SJSA1 (cell line): Measurements from ENCODE around the gene PPP1R13B. TPM values are rescaled to one million over a fixed set of nuclear protein-coding genes. Genes with fewer than 3 reads are reported as not detected.

Experiments used
- DNase-seq, 2 experiments: peaks; one replicate each; pipeline ENCODE4 v3.0.0-alpha.2; 2015 to 2020; ENCODE audit warnings: low spot score in 2 of 2, low read depth in 1 of 2
- H3K27ac ChIP-seq: fragments of 250-450 bp; sonication (Bioruptor Pico); 2 replicates; pipeline ENCODE4 v1.5.1; 2020; ENCODE audit warnings: mild to moderate bottlenecking, moderate library complexity
- H3K27me3 ChIP-seq: fragments of 250-450 bp; sonication (Bioruptor Pico); replicated peaks from 2 replicates; pipeline ENCODE4 v1.5.1; 2020; ENCODE audit warnings: mild to moderate bottlenecking, moderate library complexity
- H3K36me3 ChIP-seq: fragments of 250-450 bp; sonication (Bioruptor Pico); 2 replicates; pipeline ENCODE4 v1.5.1; 2020; ENCODE audit warnings: mild to moderate bottlenecking
- H3K4me1 ChIP-seq: fragments of 250-450 bp; sonication (Bioruptor Pico); replicated peaks from 2 replicates; pipeline ENCODE4 v1.6.1; 2021; ENCODE audit warnings: mild to moderate bottlenecking
- H3K4me3 ChIP-seq: fragments of 250-450 bp; sonication (Bioruptor Pico); 2 replicates; pipeline ENCODE4 v1.5.1; 2020; ENCODE audit warnings: mild to moderate bottlenecking
- H3K9me3 ChIP-seq: fragments of 250-450 bp; sonication (Bioruptor Pico); replicated peaks from 2 replicates; pipeline ENCODE4 v1.5.1; 2020; ENCODE audit warnings: mild to moderate bottlenecking
- total RNA-seq: library from RNA; depleted of rRNA; stranded (reverse); fragments of >200 nt; shearing (Covaris generic); gene quantifications from 2 replicates; pipeline ENCODE4 v1.2.3, GENCODE V29; 2014

Gene PPP1R13B
- total RNA-seq, 1 experiment from 2014 or later, result 3.0 TPM

DNA sequence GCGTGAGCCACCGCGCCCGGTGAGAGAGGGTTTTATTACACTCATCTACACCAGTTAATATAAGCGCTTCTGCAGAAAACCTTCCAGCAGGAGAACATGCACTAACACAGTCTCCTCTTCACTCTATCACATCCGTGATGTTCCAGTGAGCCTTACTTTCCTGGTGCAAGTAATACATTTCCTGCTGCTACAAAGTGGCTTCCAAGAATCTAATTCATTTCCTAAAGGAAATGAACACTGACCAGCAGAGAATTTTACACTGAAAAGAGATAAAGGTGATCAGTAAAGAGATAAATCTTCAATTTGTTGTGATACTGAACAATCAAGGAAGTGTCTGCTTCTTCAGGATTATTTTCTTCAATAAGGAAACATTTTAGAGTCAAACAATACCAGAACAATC is 92.3 kb downstream of the PPP1R13B start:
- Histone ChIP-seq H3K4me1 (no peaks in the 10 kb centered on the region), H3K36me3 (no peaks in the 10 kb centered on the region), H3K27ac (no peak overlapping the region), H3K27me3 (no peaks in the 10 kb centered on the region), H3K4me3 (no peak overlapping the region), H3K9me3 (no peaks in the 10 kb centered on the region)
- no peak for DNase-seq

DNA sequence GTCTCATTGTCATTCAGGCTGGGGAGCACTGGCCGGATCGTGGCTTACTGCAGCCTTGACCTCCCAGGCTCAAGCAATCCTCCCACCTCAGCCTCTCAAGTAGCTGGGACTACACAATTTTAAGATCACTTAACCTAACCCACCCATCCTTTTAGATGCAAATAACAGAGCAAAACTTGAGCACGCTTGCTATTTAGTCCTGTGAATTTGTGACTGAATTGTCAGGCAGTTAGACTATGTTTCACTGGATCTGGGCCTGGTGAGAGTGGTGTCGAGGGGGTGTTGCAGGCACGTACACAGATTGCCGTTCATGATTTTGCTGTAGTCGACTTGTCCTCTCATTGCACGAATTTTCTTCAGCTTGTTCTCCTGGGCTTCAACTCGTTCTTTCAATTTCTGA is 93.6 kb downstream of the PPP1R13B start:
- H3K4me1 ChIP-seq, result no peaks in the 10 kb centered on the region
- no peak overlapping the region for H3K4me3 ChIP-seq
- no peak overlapping the region for H3K27ac ChIP-seq
- no peaks in the 10 kb centered on the region for H3K36me3 ChIP-seq
- H3K27me3 ChIP-seq, result no peaks in the 10 kb centered on the region
- no peak for DNase-seq
- H3K9me3 ChIP-seq, result no peaks in the 10 kb centered on the region

DNA sequence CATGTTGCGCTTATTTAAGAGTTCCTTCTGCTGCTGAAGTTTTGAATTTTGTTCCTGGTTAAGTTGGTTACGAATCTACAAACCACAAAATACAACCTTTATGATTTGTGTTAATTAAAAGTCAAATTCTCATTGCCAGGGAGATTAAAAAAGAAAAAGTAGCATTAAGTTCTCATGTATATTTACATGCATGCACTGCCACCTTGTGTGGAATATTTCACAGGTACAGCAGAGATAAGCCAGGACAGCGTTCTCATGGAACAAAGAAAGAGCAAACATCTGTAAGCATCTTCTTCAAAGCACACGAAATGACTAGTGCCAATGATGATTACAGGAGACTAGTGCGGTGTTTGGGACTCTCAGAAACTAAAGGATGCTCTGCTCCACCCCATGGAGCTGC is 97.5 kb downstream of the PPP1R13B start:
- H3K9me3 ChIP-seq, result no peaks in the 10 kb centered on the region
- H3K4me1 ChIP-seq, result no peaks in the 10 kb centered on the region

DNA sequence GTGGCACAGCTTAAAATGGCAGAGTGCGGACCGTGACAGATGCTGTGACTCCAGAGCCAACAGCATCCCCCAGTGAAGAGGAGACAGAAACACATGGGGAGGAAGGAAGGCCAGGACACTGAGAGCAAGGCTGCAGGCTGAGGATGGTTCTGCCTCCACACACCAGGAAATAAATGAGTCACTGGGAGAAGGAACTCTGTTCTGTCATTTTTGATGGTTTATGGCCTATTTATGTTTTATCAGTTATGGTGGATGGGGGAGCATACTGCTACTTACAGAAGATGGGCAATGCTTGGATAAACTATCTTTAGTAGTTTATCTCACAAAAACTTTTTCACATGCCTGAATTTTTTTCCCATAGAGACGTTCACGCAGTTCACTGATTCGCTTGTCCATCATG is 97.9 kb downstream of the PPP1R13B start:
- Histone ChIP-seq H3K27me3 (no peaks in the 10 kb centered on the region), H3K36me3 (no peaks in the 10 kb centered on the region), H3K27ac (no peak overlapping the region), H3K9me3 (no peaks in the 10 kb centered on the region), H3K4me3 (no peak overlapping the region), H3K4me1 (no peaks in the 10 kb centered on the region)
- peak in 1 of 2 experiments; percentile 11 for DNase-seq

More for the DNA sequence above, 97.5 kb downstream of the PPP1R13B start:
- Histone ChIP-seq H3K36me3 (no peaks in the 10 kb centered on the region), H3K27ac (no peak overlapping the region), H3K27me3 (no peaks in the 10 kb centered on the region), H3K4me3 (no peak overlapping the region)
- DNase-seq, result peak in 1 of 2 experiments; percentile 2

DNA sequence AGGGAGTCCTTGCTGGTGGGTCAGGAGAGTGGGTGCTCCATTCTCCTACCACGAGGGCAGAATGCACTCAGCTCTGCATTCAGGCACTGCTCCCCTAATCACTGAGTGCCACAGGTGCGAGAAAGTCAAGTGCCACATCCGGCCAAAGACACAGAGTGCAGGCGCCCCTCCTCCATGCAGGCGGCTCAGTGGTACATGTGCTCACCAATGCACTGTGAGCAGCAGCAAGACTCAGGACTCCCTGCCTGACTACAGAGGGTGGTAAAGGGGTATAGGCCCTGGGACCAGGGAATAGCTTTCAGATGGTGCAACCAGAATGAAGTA is 98.9 kb downstream of the PPP1R13B start:
- H3K4me1 ChIP-seq, result no peaks in the 10 kb centered on the region
- no peaks in the 10 kb centered on the region for H3K36me3 ChIP-seq
- H3K27me3 ChIP-seq, result no peaks in the 10 kb centered on the region
- peak in 1 of 2 experiments; percentile 34 for DNase-seq
- H3K4me3 ChIP-seq, result no peak overlapping the region
- no peaks in the 10 kb centered on the region for H3K9me3 ChIP-seq
- no peak overlapping the region for H3K27ac ChIP-seq

DNA sequence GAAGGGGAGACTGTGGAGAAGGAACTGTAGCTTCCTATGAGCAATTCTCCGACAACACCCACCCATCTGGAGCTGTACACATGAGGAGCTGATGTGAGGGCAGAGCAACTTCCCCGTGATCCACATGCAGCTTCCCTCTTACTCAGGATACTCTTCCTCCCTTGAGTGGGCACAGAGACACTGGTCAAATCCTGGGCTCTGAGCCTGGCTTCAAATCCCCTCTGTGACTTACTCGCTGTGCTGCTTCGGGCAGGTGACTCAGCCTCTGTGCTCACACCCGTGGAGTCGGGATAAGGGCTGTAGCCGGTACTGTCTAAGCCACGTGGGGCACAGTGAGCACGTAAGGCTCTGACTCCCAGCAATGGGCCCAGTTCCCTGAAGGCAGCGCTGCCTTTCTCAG is 100.7 kb downstream of the PPP1R13B start:
- Histone ChIP-seq H3K4me1 (peaks cover 9% of the 10 kb centered on the region), H3K27ac (no peak overlapping the region), H3K27me3 (no peaks in the 10 kb centered on the region), H3K4me3 (no peak overlapping the region), H3K9me3 (no peaks in the 10 kb centered on the region), H3K36me3 (no peaks in the 10 kb centered on the region)
- no peak for DNase-seq

DNA sequence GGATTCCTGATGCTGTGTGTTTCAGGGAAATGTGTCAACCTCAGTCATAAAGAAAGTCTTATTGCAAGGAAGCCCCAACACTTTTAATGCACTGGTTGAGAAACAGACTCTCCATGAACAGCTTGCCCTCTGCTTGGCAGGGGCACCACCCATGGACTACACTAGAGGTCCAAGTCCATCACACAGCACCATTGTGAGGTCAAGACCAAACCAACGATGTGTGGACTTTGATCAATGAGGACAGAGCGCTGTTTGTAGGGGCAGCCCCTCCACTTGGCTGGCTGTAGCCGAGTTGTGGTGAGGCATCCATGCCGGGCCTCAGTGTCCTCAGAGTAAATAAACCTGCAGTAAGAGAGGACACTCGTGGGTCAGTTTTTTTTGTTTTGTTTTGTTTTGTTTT is 102.0 kb downstream of the PPP1R13B start:
- no peak for DNase-seq
- Histone ChIP-seq H3K9me3 (no peaks in the 10 kb centered on the region), H3K27ac (no peak overlapping the region), H3K36me3 (peaks cover 1% of the 10 kb centered on the region; the same call in 1 of the 2 replicates), H3K27me3 (no peaks in the 10 kb centered on the region), H3K4me1 (peaks cover 22% of the 10 kb centered on the region), H3K4me3 (no peak overlapping the region)

DNA sequence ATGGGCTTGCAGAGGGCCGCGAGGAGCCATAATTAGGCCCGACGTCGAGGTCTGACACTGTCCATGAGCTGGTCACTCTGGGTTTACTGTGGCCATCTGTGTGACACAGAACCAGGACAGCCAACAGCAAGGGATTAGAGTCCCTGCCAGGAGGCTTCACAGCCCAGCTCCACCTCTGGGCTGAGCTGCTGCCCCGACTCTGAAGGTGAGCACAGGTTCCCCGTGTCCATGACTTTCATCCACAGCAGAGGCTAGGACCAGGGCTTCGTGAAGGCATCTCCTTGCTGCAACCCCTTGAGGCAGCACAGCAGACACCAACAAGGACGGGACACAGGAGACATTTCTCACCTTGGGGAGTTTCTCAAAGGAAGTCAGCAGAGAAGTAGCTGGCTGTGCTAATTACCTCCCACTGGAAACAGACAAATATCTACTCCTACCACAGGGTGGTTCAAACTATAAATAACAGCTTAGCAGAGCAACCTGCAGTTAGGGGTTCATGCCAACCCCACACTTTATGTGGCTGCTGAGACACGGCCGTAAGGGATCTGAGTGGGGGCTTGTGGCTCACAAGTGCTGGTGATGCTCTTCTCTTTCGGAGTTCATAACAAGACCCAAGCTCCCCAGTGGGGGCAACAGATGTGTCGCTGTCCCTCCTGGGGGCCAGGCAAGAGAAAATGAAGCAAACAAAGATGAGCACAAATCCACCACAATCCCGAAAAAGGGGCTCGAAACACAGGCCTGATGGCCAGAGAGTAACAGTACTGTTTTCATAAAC is 102.6 kb downstream of the PPP1R13B start:
- Histone ChIP-seq H3K4me1 (peaks cover 24% of the 10 kb centered on the region), H3K4me3 (no peak overlapping the region), H3K27ac (no peak overlapping the region), H3K36me3 (peaks cover 6% of the 10 kb centered on the region; the same call in 1 of the 2 replicates), H3K9me3 (no peaks in the 10 kb centered on the region), H3K27me3 (no peaks in the 10 kb centered on the region)
- no peak for DNase-seq

DNA sequence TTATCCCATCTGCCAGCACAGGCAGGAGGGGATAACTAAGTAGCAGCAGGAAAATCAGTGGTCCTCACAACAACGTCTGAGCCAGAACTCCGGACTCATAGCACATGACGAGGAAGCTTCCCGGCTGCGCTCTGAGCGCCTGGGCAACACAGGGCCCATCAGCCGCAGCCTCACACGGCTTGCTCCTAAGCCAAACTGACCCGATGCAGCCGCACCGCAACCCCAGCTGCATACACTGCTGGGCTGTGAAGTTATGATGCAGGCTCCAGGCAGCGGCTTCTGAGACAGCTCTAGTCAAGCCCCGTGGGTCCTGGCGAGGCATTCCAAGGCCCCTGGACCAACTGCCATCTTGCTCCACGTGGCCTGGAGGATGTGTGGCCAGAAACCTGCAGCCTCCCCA is 103.7 kb downstream of the PPP1R13B start:
- Histone ChIP-seq H3K27me3 (no peaks in the 10 kb centered on the region), H3K27ac (no peak overlapping the region), H3K36me3 (peaks cover 6% of the 10 kb centered on the region; the same call in 1 of the 2 replicates), H3K4me1 (peaks cover 24% of the 10 kb centered on the region), H3K4me3 (no peak overlapping the region), H3K9me3 (no peaks in the 10 kb centered on the region)
- no peak for DNase-seq

DNA sequence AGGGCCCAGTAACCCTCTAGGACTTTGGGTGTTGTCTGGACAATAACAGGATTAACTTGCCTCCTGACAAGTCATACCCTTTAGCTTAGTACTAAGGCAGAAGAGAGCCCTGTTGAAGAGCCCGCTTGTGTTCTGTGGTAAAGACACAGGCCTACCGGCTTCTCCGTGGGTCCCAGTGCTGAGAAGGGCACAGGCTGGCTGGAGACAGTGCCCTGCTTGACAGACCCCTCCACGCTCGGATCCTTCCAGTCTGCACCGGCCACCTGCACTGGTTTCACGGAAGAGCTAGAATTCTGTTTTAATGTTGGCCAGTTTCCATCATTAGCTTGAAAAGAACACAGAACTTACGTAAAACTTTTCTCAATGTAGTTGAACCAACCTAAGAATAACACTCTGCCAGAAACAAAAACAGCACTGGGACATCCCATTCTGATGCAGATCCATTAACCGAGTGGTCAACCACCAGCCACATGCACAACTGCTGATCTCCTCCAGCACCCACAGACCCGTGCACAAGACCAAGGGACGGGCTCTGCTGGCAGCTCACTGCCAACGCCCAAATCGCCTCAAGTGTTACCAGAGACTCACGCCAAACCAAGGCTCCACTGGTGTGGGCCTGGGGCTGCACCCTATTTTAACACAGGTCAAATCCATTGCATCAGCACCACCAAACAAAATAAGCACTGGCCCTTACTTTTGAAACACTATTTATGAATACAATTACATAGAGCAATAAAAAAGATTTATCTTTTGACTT is 104.7 kb downstream of the PPP1R13B start:
- Histone ChIP-seq H3K4me3 (no peak overlapping the region), H3K27ac (peak overlapping the region; percentile 82), H3K36me3 (peaks cover 6% of the 10 kb centered on the region; the same call in 1 of the 2 replicates), H3K9me3 (no peaks in the 10 kb centered on the region), H3K4me1 (peaks cover 24% of the 10 kb centered on the region), H3K27me3 (no peaks in the 10 kb centered on the region)
- DNase-seq, result no peak

DNA sequence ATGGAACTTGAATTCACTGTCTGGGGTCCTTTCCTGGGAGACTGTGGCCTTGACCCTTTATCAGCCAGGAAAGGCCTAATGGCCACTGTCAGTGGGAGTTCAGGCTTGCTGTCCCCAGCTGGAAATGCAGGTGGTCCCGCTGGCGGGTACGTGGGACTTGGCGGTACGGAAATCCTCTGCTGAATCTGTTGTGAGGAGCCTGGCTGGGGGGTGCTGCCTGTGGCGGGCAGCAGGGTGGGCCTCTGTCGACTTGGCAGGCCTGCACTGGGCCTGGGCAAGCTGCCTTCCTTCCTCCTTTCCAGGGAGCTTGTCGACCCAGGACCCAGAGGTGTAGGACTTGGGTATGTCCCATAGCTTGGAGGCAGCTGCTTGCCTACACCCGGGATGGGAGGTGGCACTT is 105.5 kb downstream of the PPP1R13B start:
- no peak overlapping the region for H3K4me3 ChIP-seq
- H3K27me3 ChIP-seq, result no peaks in the 10 kb centered on the region
- peaks cover 24% of the 10 kb centered on the region for H3K4me1 ChIP-seq
- peaks cover 6% of the 10 kb centered on the region for H3K36me3 ChIP-seq
- no peaks in the 10 kb centered on the region for H3K9me3 ChIP-seq
- DNase-seq, result no peak
- H3K27ac ChIP-seq, result peak overlapping the region; percentile 82

DNA sequence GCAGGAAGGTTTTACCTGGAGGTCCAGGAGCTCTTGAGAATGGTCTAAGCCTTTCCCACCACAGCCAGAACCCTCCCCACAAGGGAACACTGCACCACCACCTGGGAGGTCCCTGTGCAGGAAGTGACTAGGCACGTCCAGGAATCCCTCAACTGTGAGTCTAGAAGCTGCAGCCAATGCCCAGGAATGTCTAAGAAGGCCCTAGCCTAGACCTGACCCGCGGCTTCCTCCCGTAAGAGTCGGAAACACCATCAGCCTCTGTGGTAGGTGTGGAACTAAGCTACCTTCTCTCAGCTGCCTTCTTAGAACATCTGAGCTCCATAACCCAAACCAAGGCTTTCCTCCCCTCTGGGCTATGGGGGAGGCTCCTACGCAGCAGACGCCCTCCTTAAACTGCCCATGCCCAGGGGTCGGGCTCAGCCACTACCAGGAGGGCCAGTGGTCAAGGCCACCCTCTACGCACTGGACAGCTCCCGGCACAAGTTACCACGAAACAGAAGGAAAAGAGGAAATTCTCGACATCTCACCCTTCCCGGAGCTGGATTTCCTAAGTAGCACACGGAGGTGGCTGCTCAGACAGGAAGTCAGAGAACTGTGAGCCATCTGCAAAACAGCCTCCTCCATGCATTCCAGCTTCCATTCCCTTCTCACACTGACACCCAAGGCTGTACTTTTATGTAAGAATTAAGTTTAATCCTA is 106.2 kb downstream of the PPP1R13B start:
- Histone ChIP-seq H3K36me3 (peaks cover 6% of the 10 kb centered on the region), H3K4me1 (peaks cover 24% of the 10 kb centered on the region), H3K9me3 (no peaks in the 10 kb centered on the region), H3K4me3 (no peak overlapping the region), H3K27ac (peak overlapping the region; percentile 82), H3K27me3 (no peaks in the 10 kb centered on the region)
- peak; percentile 67 to 85 for DNase-seq

DNA sequence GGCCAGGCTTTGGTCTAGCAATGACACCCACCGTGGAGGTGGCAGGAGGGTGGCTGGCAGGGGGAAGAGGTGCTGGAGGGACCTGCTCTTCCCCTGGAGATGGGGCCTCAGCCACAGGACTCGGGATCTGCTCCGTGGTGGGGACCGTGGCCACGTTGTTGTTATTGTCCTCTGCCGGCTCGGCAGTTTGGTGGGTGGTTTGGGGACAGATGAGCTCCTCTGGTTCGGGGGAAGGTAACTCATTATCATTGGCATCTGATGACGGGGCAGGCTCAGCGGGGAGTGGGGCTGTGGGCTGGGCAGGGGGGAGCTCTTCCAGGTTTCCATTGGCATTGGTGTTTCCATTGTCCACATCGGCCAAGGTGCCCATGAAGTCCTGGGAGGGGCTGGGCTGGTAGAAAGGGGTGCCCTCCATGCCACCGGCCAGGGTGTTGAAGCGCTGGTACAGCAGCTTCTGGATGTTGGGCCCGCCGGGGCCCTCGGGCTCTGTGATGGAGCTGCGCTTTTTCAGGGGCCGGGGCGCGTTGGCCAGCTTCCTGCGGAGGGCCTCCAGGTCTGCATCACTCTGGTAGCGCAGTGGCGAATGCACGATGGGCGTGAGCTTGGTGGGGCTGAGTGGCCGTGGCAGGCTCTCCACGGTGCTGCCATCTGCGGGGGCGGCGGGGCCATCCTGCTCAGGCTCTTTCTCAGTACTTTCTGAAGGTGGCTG is 107.4 kb downstream of the PPP1R13B start:
- no peaks in the 10 kb centered on the region for H3K27me3 ChIP-seq
- H3K27ac ChIP-seq, result peak overlapping the region; percentile 82; the same call in 1 of the 2 replicates
- peaks cover 6% of the 10 kb centered on the region for H3K36me3 ChIP-seq
- DNase-seq, result no peak
- no peak overlapping the region for H3K4me3 ChIP-seq
- peaks cover 24% of the 10 kb centered on the region for H3K4me1 ChIP-seq
- H3K9me3 ChIP-seq, result no peaks in the 10 kb centered on the region
